ENCODE results near the gene AURKB. TPM values are rescaled to one million over a fixed set of nuclear protein-coding genes. Genes with fewer than 3 reads are reported as not detected.

The AURKB gene
- total RNA-seq, 2 experiments from 2014 or later = 197 to 234 TPM

DNA sequence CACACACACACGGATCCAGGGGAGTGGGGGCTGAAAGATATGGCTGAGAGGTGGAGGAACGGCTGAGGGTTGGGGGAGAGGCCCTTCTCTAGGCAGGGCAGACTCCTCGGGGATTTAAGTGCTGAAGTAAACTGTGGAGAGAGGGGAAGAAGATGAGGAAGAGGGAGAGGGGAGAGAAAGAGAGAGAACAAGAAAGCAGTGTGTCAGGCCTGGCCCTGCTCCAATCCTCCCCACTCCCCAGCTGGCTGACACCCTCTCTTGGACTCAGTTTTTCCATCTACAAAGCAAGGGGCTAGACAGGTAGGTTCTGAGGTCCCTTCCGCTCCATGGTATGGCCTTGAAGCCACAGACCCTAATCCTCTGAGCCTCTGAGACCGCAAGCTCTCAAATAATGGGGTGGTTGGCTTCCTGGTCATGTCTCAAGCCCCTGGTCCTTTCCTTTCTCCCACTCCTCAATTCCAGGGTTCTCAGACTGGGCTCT lies 49.6 kb downstream of the AURKB start:
- Mint-ChIP-seq H3K36me3 (peaks cover 19% of the 10 kb centered on the region), H3K27ac (peak overlapping the region; percentile 91), H3K9me3 (ENCODE audit: low read depth) (no peaks in the 10 kb centered on the region), H3K4me3 (peak overlapping the region; percentile 85), H3K4me1 (peaks cover 57% of the 10 kb centered on the region), H3K27me3 (no peaks in the 10 kb centered on the region)
- ATAC-seq (no peak), DNase-seq (no peak)
- CTCF ChIA-PET = interaction anchor here (0.9 to 7.9 kb wide), 10 partner anchors 12 to 100 kb away, joined by 3 to 92 read pairs (median 4); partner anchors contain the start of genes ALOXE3, AURKB and CTC1

DNA sequence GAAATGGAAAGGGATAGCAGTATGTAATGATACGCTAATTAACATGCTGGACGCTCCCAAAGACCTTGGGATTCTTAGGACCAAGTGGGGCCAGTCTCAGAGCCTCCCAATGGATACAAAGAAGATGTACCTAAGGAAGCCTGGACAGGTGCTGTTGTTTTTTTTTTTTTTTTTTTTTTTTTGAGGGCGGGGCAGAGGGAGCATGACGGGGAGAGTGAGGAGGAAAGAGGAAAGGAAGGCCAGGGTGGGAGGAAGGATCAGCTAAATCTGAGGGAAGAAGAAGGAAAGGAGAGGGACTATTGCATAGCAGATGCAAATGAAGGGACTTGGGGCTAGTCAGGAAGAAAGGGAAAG lies 50.2 kb downstream of the AURKB start:
- peaks cover 56% of the 10 kb centered on the region for H3K4me1 Mint-ChIP-seq
- H3K9me3 Mint-ChIP-seq (ENCODE audit: low read depth) = no peaks in the 10 kb centered on the region
- CTCF ChIA-PET = interaction anchor here (1.1 to 7.9 kb wide), 7 partner anchors 9 to 41 kb away, joined by 3 to 92 read pairs (median 5); partner anchors contain the start of gene ALOXE3
- no peak for ATAC-seq
- peak overlapping the region; percentile 78 for H3K27ac Mint-ChIP-seq
- peaks cover 19% of the 10 kb centered on the region for H3K36me3 Mint-ChIP-seq
- DNase-seq = no peak
- no peaks in the 10 kb centered on the region for H3K27me3 Mint-ChIP-seq
- H3K4me3 Mint-ChIP-seq = peak overlapping the region; percentile 7

DNA sequence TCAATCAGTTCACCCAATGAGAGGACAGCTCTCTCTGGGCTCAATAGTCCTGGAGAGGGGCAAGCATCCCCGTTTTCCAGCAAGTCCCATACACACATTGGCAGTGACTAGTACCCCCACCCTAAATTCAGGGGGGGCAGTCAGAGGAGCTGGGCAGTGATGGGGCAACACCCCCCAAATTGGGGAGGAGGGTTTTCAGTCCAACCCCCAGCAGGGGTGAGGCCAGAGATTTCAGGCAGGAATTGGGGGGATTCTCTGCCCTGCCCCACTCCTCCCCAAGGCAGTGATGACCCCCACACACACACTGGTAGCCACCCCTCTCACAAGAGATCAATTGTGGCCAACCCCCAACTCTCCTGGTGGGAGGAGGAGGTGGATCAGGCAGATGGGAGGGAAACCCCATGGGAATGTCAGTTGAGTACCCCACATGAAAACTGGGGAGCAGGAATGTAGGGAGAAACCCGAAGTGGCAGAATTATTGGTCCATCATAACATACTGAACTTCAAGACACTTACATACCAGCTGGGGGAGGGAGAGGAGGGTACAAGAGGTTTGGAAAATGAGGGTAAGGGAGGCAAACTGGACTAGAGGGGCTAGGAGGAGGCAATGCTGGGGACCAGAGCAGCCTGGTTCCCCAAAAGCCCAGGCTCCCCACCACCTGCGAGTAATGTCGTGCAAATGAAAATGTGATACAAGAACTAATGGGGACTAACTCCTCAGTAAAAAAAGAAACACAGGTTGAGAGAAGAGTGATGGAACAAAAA lies 50.7 kb downstream of the AURKB start:
- no peak for DNase-seq
- no peaks in the 10 kb centered on the region for H3K27me3 Mint-ChIP-seq
- CTCF ChIA-PET = interaction anchor here (1.1 to 7.9 kb wide), 8 partner anchors 9 to 64 kb away, joined by 3 to 92 read pairs (median 8); partner anchors contain the start of genes ALOXE3 and HES7
- peaks cover 51% of the 10 kb centered on the region for H3K4me1 Mint-ChIP-seq
- H3K27ac Mint-ChIP-seq = peak overlapping the region; percentile 70
- peaks cover 19% of the 10 kb centered on the region for H3K36me3 Mint-ChIP-seq
- peak overlapping the region; percentile 7 for H3K4me3 Mint-ChIP-seq
- H3K9me3 Mint-ChIP-seq (ENCODE audit: low read depth) = no peaks in the 10 kb centered on the region
- no peak for ATAC-seq

DNA sequence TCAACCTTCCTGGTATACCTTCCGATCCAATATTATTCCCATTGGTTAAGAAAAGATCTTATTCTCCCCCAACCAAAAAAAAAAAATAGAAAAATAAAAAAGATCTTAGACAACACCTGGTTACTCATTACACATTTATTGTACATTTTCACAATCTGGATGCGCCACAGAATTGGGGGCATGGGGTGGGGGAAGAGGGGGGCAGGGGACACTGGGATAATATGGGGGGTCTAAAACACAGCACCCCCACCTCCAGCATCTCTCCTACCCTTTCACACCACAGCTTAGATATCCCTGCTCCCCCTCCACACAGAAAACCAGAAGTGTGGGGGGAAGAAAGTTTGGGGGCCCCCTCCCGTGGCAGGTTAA lies 51.4 kb downstream of the AURKB start:
- Mint-ChIP-seq H3K9me3 (ENCODE audit: low read depth) (no peaks in the 10 kb centered on the region), H3K36me3 (peaks cover 19% of the 10 kb centered on the region), H3K27me3 (no peaks in the 10 kb centered on the region), H3K4me1 (peaks cover 45% of the 10 kb centered on the region), H3K4me3 (peak overlapping the region; percentile 16), H3K27ac (peak overlapping the region; percentile 85)
- no peak for ATAC-seq
- CTCF ChIA-PET = interaction anchor here (0.8 to 7.9 kb wide), 14 partner anchors 8 to 146 kb away, joined by 3 to 92 read pairs (median 5); partner anchors contain the start of genes ALOXE3 and HES7
- no peak for DNase-seq

DNA sequence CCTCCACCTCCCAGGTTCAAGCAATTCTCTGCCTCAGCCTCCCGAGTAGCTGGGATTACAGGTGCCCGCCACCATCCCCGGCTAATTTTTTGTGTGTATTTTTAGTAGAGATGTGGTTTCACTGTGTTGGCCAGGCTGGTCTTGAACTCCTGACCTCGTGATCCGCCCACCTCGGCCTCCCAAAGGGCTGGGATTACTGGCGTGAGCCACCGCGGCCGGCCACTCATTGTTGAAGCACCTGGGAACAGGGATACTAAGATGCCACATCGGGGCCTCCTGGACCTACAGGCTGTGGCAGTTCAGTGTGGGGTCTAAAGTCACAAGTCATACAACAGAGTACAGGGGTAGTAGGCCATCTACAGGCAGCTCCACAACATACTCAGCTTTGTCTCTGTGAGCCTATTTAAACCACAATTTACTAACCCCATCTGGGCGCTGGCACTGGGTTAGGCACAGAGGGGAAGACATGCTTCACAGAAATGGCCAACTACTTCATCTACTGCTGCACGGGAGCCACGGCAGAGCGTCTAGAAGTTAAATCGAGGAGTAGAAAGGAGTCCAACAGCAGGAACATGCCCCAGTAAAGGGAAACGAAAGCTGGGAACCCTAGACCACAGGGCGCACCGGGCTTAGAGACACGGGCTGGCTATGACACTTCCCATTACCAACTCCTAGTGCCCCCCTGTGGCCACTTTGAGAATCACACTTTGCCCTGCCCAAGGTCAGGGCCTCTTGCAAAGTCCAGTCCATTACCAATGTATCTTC lies 51.9 kb downstream of the AURKB start:
- peak overlapping the region; percentile 16 for H3K4me3 Mint-ChIP-seq

DNA sequence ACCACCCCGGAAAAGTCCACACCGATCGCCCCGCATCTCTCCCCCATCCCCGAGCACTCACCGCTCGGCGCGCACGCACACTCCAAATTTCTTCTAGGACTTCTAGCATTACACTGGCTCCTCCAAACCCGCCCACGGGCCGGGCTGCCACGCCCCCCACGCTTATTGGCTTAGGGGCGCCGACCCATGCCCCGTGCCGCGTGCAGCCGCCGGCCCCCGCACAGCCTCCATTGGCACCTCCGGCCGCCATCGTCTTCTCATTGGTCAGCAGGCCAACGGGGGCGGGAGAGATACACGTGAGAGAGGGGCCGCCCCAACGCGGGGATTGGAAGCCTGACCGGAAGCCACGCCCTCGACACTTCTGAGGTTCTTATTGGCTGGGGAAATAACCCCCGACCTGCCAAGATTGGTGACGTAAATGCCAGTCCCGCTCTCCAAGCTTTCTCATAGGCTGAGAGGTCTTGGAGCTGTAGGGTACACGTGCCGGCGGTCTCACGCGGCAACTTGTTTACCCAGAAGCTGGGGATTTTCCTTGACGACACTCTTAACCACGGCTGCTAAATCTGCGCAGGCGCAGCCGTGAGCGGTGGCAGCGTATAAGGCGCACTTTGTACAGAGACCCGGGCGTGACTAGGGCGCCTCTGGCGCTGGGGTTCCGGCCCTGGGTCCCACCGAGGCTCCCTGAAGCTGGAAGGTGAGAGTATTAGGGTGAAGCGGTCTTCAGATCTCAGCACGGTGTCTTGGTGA lies 54.0 kb downstream of the AURKB start:
- Mint-ChIP-seq H3K4me3 (no peak overlapping the region), H3K27ac (no peak overlapping the region), H3K9me3 (ENCODE audit: low read depth) (no peaks in the 10 kb centered on the region), H3K36me3 (peaks cover 13% of the 10 kb centered on the region), H3K4me1 (peaks cover 43% of the 10 kb centered on the region), H3K27me3 (no peaks in the 10 kb centered on the region)
- ATAC-seq = peak; percentile 79
- CTCF ChIA-PET = interaction anchor here (0.5 to 7.9 kb wide), 18 partner anchors 11 to 228 kb away, joined by 3 to 92 read pairs (median 4); partner anchors contain the start of genes ALOXE3, BORCS6, HES7 and TMEM107
- DNase-seq = peak; percentile 100

More for the DNA sequence above, 51.9 kb downstream of the AURKB start:
- Mint-ChIP-seq H3K27me3 (no peaks in the 10 kb centered on the region), H3K27ac (peak overlapping the region; percentile 85), H3K36me3 (peaks cover 19% of the 10 kb centered on the region), H3K4me1 (peaks cover 41% of the 10 kb centered on the region), H3K9me3 (ENCODE audit: low read depth) (no peaks in the 10 kb centered on the region)
- CTCF ChIA-PET = interaction anchor here (0.6 to 7.9 kb wide), 18 partner anchors 8 to 147 kb away, joined by 3 to 92 read pairs (median 5); partner anchors contain the start of genes ALOXE3, HES7 and TMEM107
- peak; percentile 94 for DNase-seq
- ATAC-seq = peak; percentile 10

DNA sequence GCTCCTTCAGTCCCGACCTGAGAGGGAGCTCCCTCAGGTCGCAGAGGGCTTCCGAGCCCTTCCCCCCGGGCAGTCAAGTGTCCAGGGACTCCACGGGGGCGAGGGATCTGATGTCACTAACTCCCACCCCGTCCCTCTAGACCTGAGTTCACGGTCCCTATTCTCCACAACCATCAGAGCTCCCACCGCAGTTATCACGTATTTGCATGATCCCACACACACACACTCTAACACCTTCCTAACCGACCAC lies 54.5 kb downstream of the AURKB start:
- Mint-ChIP-seq H3K27ac (no peak overlapping the region), H3K4me1 (peaks cover 38% of the 10 kb centered on the region), H3K9me3 (ENCODE audit: low read depth) (no peaks in the 10 kb centered on the region), H3K4me3 (no peak overlapping the region), H3K27me3 (no peaks in the 10 kb centered on the region), H3K36me3 (peaks cover 8% of the 10 kb centered on the region)
- DNase-seq (no peak), ATAC-seq (no peak)
- CTCF ChIA-PET = interaction anchor here (0.7 to 7.9 kb wide), 11 partner anchors 12 to 98 kb away, joined by 3 to 92 read pairs (median 5); partner anchors contain the start of genes ALOXE3 and BORCS6

DNA sequence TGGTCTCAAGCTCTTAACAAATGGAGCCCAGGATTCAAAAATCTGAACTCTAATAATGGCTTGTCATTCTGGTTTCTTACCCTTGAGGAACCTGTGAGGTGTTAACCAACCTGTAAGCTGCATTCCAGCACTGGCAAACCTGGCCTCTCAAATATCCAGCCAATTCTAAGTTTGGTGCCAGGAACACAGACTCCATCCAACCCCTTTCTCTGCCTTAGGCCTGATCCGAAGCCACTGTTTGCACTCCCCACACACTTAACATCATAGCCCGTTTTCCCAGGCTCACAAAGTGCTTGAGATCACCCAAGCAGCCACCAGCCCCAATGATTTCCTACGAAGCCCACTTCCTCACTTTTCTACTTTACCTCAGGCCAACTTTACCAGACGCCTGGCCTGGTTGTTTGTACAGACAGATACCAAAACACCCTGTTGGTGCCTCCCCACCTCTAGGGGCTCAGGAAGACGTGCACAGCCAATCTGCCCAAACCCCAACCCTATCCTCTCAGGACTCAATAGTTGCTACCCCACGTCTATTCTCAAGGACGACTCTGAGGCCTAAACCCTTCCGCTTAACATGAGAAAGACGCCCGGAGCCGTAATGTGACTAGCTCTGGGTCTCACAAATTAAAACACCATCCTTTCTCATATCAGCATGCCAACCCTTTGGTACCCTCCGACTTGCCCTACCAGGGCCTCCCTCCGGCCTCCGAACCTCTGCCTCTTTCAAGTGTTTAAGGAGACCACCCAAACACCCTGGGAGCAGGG lies 55.0 kb downstream of the AURKB start:
- no peak overlapping the region for H3K27ac Mint-ChIP-seq
- DNase-seq = no peak

More for the DNA sequence above, 55.0 kb downstream of the AURKB start:
- Mint-ChIP-seq H3K4me1 (peaks cover 37% of the 10 kb centered on the region), H3K9me3 (ENCODE audit: low read depth) (no peaks in the 10 kb centered on the region), H3K27me3 (no peaks in the 10 kb centered on the region), H3K36me3 (peaks cover 4% of the 10 kb centered on the region), H3K4me3 (no peak overlapping the region)
- CTCF ChIA-PET = interaction anchor here (1.9 to 7.9 kb wide), 6 partner anchors 12 to 98 kb away, joined by 5 to 92 read pairs (median 10); partner anchors contain the start of genes ALOXE3 and BORCS6
- ATAC-seq = no peak

Small RNA genes lying within 50 kb of the gene (microRNA-seq; reads per million reads assigned to microRNA genes)
- 354 reads per million, percentile 79 among the genes with 10 or more reads in this experiment for gene MIR4521

Other genes with a start within 250 kb of the AURKB start
- not detected for gene GUCY2D, start 208.0 kb downstream of the AURKB start, total RNA-seq
- not detected for gene ALOX15B, start 171.5 kb downstream of the AURKB start, total RNA-seq
- gene ALOX12B, start 122.9 kb downstream of the AURKB start, total RNA-seq = under 1 TPM; 0.42 to 0.64 TPM
- not detected for gene ALOXE3, start 92.1 kb downstream of the AURKB start, total RNA-seq
- gene HES7, start 86.5 kb downstream of the AURKB start, total RNA-seq = 1 to 10 TPM; 1.2 TPM
- gene PER1, start 58.2 kb downstream of the AURKB start, total RNA-seq = 10 to 100 TPM; 47.3 to 56.4 TPM
- 10 to 100 TPM; 47.6 to 68.9 TPM for gene VAMP2, start 47.6 kb downstream of the AURKB start, total RNA-seq
- gene TMEM107, start 34.2 kb downstream of the AURKB start, total RNA-seq = 10 to 100 TPM; 29.9 to 61.0 TPM
- gene BORCS6, start 20.4 kb downstream of the AURKB start, total RNA-seq = 10 to 100 TPM; 14.9 to 16.8 TPM
- gene CTC1, start 37.5 kb upstream of the AURKB start, total RNA-seq = 10 to 100 TPM; 76.7 to 82.0 TPM
- gene PFAS, start 38.7 kb upstream of the AURKB start, total RNA-seq = 100 to 1,000 TPM in 1 of 2 experiments, 10 to 100 TPM in 1; 75.1 to 113 TPM
- 10 to 100 TPM; 53.8 to 63.6 TPM for gene RANGRF, start 78.1 kb upstream of the AURKB start, total RNA-seq
- gene SLC25A35, start 84.8 kb upstream of the AURKB start, total RNA-seq = 10 to 100 TPM; 10.8 to 11.6 TPM
- gene ARHGEF15, start 99.7 kb upstream of the AURKB start, total RNA-seq = not detected
- gene ODF4, start 129.3 kb upstream of the AURKB start, total RNA-seq = not detected
- 1,000 to 10,000 TPM; 1,612 to 1,903 TPM for gene RPL26, start 172.6 kb upstream of the AURKB start, total RNA-seq
- gene RNF222, start 187.3 kb upstream of the AURKB start, total RNA-seq = under 1 TPM; 0.12 to 0.20 TPM
- 10 to 100 TPM; 58.8 to 59.0 TPM for gene NDEL1, start 225.3 kb upstream of the AURKB start, total RNA-seq